ENCODE data around the gene JMJD4.
A peak's percentile ranks its signal among the peaks of the same experiment; 100 is the strongest.

JMJD4 gene

GRCh38 chr1:227731696-227732585 lies 3.2 kb downstream of the JMJD4 start:
- TF ChIP-seq JUND (IDR thresholded peaks at IDR 0.05; ENCODE audit: low read depth): no peak
- in situ Hi-C loops (cut with HindIII; ENCODE audit: low pct_unique_long_range_greater_than_20kb, low sequenced_read_pairs): no loop called here

GRCh38 chr1:227731241-227731677 lies 3.8 kb downstream of the JMJD4 start:
- no peak for TF ChIP-seq JUND (IDR thresholded peaks at IDR 0.05; ENCODE audit: low read depth)
- no peak for DNase-seq (ENCODE audit: low read depth in 1 of 2, low spot score in 1 of 2)
- in situ Hi-C loops (cut with HindIII; ENCODE audit: low pct_unique_long_range_greater_than_20kb, low sequenced_read_pairs): no loop called here

More at GRCh38 chr1:227731696-227732585, 3.2 kb downstream of the JMJD4 start:
- no peak for DNase-seq (ENCODE audit: low read depth in 1 of 2, low spot score in 1 of 2)

- TF ChIP-seq JUND (IDR thresholded peaks at IDR 0.05; ENCODE audit: low read depth): no peak
- no peak for DNase-seq (ENCODE audit: low read depth in 1 of 2, low spot score in 1 of 2)
- in situ Hi-C loops (cut with HindIII; ENCODE audit: low pct_unique_long_range_greater_than_20kb, low sequenced_read_pairs): no loop called here
These were observed 4.4 kb downstream of the JMJD4 start for GRCh38 chr1:227730630-227731151.

- in situ Hi-C loops (cut with HindIII; ENCODE audit: low pct_unique_long_range_greater_than_20kb, low sequenced_read_pairs): no loop called here
- peak; percentile 69 to 70 for DNase-seq (ENCODE audit: low read depth in 1 of 2, low spot score in 1 of 2)
- no peak for TF ChIP-seq JUND (IDR thresholded peaks at IDR 0.05; ENCODE audit: low read depth)
These were observed 5.0 kb downstream of the JMJD4 start for GRCh38 chr1:227729881-227730629.

- DNase-seq (ENCODE audit: low read depth in 1 of 2, low spot score in 1 of 2): no peak
- in situ Hi-C loops (cut with HindIII; ENCODE audit: low pct_unique_long_range_greater_than_20kb, low sequenced_read_pairs): no loop called here
- no peak for TF ChIP-seq JUND (IDR thresholded peaks at IDR 0.05; ENCODE audit: low read depth)
These were observed 5.8 kb downstream of the JMJD4 start for GRCh38 chr1:227729144-227729880.

GRCh38 chr1:227728892-227729143 lies 6.3 kb downstream of the JMJD4 start:
- in situ Hi-C loops (cut with HindIII; ENCODE audit: low pct_unique_long_range_greater_than_20kb, low sequenced_read_pairs): no loop called here
- DNase-seq (ENCODE audit: low read depth in 1 of 2, low spot score in 1 of 2): no peak
- TF ChIP-seq JUND (IDR thresholded peaks at IDR 0.05; ENCODE audit: low read depth): no peak

- in situ Hi-C loops (cut with HindIII; ENCODE audit: low pct_unique_long_range_greater_than_20kb, low sequenced_read_pairs): no loop called here
- DNase-seq (ENCODE audit: low read depth in 1 of 2, low spot score in 1 of 2): peak; percentile 87 to 92
- no peak for TF ChIP-seq JUND (IDR thresholded peaks at IDR 0.05; ENCODE audit: low read depth)
These were observed 6.8 kb downstream of the JMJD4 start for GRCh38 chr1:227728059-227728891.

- no peak for TF ChIP-seq JUND (IDR thresholded peaks at IDR 0.05; ENCODE audit: low read depth)
- in situ Hi-C loops (cut with HindIII; ENCODE audit: low pct_unique_long_range_greater_than_20kb, low sequenced_read_pairs): no loop called here
- no peak for DNase-seq (ENCODE audit: low read depth in 1 of 2, low spot score in 1 of 2)
These were observed 8.0 kb downstream of the JMJD4 start for GRCh38 chr1:227726924-227727599.

- in situ Hi-C loops (cut with HindIII; ENCODE audit: low pct_unique_long_range_greater_than_20kb, low sequenced_read_pairs): no loop called here
- TF ChIP-seq JUND (IDR thresholded peaks at IDR 0.05; ENCODE audit: low read depth): no peak
- DNase-seq (ENCODE audit: low read depth in 1 of 2, low spot score in 1 of 2): no peak
These were observed 8.8 kb downstream of the JMJD4 start for GRCh38 chr1:227726318-227726717.

GRCh38 chr1:227725046-227725445 lies 10.1 kb downstream of the JMJD4 start:
- no peak for DNase-seq (ENCODE audit: low read depth in 1 of 2, low spot score in 1 of 2)
- TF ChIP-seq JUND (IDR thresholded peaks at IDR 0.05; ENCODE audit: low read depth): no peak
- in situ Hi-C loops (cut with HindIII; ENCODE audit: low pct_unique_long_range_greater_than_20kb, low sequenced_read_pairs): no loop called here

- no peak for DNase-seq (ENCODE audit: low read depth in 1 of 2, low spot score in 1 of 2)
- TF ChIP-seq JUND (IDR thresholded peaks at IDR 0.05; ENCODE audit: low read depth): no peak
- in situ Hi-C loops (cut with HindIII; ENCODE audit: low pct_unique_long_range_greater_than_20kb, low sequenced_read_pairs): no loop called here
These were observed 11.6 kb downstream of the JMJD4 start for GRCh38 chr1:227723474-227723873.
